ENCODE data around the gene TFCP2L1. TPM values are rescaled to one million over a fixed set of nuclear protein-coding genes. Genes with fewer than 3 reads are reported as not detected.

The TFCP2L1 gene
- total RNA-seq, 1 experiment from 2014 or later, result 4.3 TPM

- ChIA-PET POLR2A (no interaction called here), CTCF (no interaction called here)
- no peak overlapping the region for H3K27ac Mint-ChIP-seq
- no peaks in the 10 kb centered on the region for H3K9me3 Mint-ChIP-seq
- H3K4me3 Mint-ChIP-seq, result no peak overlapping the region
- no peak for DNase-seq (ENCODE audit: low spot score)
- ATAC-seq, result no peak
- H3K27me3 Mint-ChIP-seq (ENCODE audit: low read depth), result peaks cover 11% of the 10 kb centered on the region
- TF ChIP-seq GABPB1 (CRISPR knock-in tag; IDR thresholded peaks at IDR 0.05), result no peak
- no peak for TF ChIP-seq FOXK1 (CRISPR knock-in tag; IDR thresholded peaks at IDR 0.05)
- no peak for TF ChIP-seq E2F5 (CRISPR knock-in tag; IDR thresholded peaks at IDR 0.05)
- no peak for TF ChIP-seq FOXP4 (CRISPR knock-in tag; IDR thresholded peaks at IDR 0.05)
- TF ChIP-seq ZNF396 (CRISPR knock-in tag; IDR thresholded peaks at IDR 0.05; ENCODE audit: borderline replicate concordance), result no peak
- TF ChIP-seq IRF1 (CRISPR knock-in tag; IDR thresholded peaks at IDR 0.05), result no peak
- no peak for TF ChIP-seq ESRRA (CRISPR knock-in tag; IDR thresholded peaks at IDR 0.05; ENCODE audit: borderline replicate concordance)
- TF ChIP-seq E2F4 (CRISPR knock-in tag; IDR thresholded peaks at IDR 0.05; ENCODE audit: borderline replicate concordance, low read depth), result no peak
- TF ChIP-seq SMAD4 (CRISPR knock-in tag; IDR thresholded peaks at IDR 0.05), result no peak
- no peak for TF ChIP-seq ZNF263 (CRISPR knock-in tag; IDR thresholded peaks at IDR 0.05; ENCODE audit: low read depth)
- TF ChIP-seq EMX1 (CRISPR knock-in tag; IDR thresholded peaks at IDR 0.05), result no peak
- no peak for TF ChIP-seq ZNF425 (CRISPR knock-in tag; conservative IDR thresholded peaks at IDR 0.05)
- no peak for TF ChIP-seq ZNF671 (CRISPR knock-in tag; IDR thresholded peaks at IDR 0.05)
- TF ChIP-seq ATF2 (CRISPR knock-in tag; IDR thresholded peaks at IDR 0.05; ENCODE audit: borderline replicate concordance, low read depth), result no peak
- TF ChIP-seq SP1 (CRISPR knock-in tag; conservative IDR thresholded peaks at IDR 0.05), result no peak
- TF ChIP-seq NFATC4 (CRISPR knock-in tag; IDR thresholded peaks at IDR 0.05), result no peak
- no peak for TF ChIP-seq ATF6 (CRISPR knock-in tag; IDR thresholded peaks at IDR 0.05)
- TF ChIP-seq HMGA2 (CRISPR knock-in tag; IDR thresholded peaks at IDR 0.05), result no peak
- TF ChIP-seq FOXP1 (CRISPR knock-in tag; IDR thresholded peaks at IDR 0.05; ENCODE audit: borderline replicate concordance), result no peak
- TF ChIP-seq TP53 (CRISPR knock-in tag; IDR thresholded peaks at IDR 0.05), result no peak
- H3K36me3 Mint-ChIP-seq, result no peaks in the 10 kb centered on the region
- peaks cover 10% of the 10 kb centered on the region for H3K4me1 Mint-ChIP-seq
These were observed 6.2 kb upstream of the TFCP2L1 start for GRCh38 chr2:121291251-121291580.
